Fibroblast of villous mesenchyme (primary cell): Measurements from ENCODE around the gene PTPRN2. TPM values are rescaled to one million over a fixed set of nuclear protein-coding genes. Genes with fewer than 3 reads are reported as not detected.

ENCODE experiments used
- DNase-seq: peaks from one replicate; pipeline ENCODE4 v3.0.0-alpha.2; 2010; ENCODE audit warnings: low read depth
- H3K4me3 ChIP-seq: 2 replicates; pipeline ENCODE4 v1.5.1; 2011; ENCODE audit warnings: low read depth, mild to moderate bottlenecking, low read length
- total RNA-seq: library from RNA; depleted of rRNA; stranded (reverse); fragments of >200 nt; gene quantifications from 2 replicates; pipeline ENCODE4 v1.2.3, GENCODE V29; 2012
- TF ChIP-seq, protein P1 (sequence below): IDR thresholded peaks from 2 replicates; pipeline ENCODE4 v1.5.1; 2012; ENCODE audit warnings: low read depth, mild to moderate bottlenecking, low read length; ENCODE audit not compliant: insufficient read depth

The PTPRN2 gene
- total RNA-seq, 1 donor = not detected

DNA sequence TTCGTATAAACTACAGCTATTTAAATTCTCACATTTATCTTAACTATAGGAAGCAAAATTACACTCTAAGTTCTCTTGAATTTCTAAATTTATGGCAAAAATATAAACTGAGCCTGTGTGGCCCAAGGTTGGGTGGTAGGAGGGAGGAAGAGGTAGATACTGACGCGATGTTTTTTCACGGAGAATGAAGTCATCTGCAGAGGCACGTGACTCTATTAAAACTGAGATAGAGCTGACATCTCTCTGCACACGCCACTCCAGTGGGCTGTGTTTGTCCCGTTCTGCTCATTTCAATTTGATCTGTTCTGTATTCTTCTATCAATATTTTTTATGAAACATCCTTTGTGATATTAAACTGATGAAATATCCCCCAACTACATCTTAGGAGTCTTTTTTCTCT, 964.1 kb downstream of the PTPRN2 start:
- no peak overlapping the region for H3K4me3 ChIP-seq
- TF ChIP-seq, protein P1, sequence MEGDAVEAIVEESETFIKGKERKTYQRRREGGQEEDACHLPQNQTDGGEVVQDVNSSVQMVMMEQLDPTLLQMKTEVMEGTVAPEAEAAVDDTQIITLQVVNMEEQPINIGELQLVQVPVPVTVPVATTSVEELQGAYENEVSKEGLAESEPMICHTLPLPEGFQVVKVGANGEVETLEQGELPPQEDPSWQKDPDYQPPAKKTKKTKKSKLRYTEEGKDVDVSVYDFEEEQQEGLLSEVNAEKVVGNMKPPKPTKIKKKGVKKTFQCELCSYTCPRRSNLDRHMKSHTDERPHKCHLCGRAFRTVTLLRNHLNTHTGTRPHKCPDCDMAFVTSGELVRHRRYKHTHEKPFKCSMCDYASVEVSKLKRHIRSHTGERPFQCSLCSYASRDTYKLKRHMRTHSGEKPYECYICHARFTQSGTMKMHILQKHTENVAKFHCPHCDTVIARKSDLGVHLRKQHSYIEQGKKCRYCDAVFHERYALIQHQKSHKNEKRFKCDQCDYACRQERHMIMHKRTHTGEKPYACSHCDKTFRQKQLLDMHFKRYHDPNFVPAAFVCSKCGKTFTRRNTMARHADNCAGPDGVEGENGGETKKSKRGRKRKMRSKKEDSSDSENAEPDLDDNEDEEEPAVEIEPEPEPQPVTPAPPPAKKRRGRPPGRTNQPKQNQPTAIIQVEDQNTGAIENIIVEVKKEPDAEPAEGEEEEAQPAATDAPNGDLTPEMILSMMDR = no peak
- DNase-seq = no peak

DNA sequence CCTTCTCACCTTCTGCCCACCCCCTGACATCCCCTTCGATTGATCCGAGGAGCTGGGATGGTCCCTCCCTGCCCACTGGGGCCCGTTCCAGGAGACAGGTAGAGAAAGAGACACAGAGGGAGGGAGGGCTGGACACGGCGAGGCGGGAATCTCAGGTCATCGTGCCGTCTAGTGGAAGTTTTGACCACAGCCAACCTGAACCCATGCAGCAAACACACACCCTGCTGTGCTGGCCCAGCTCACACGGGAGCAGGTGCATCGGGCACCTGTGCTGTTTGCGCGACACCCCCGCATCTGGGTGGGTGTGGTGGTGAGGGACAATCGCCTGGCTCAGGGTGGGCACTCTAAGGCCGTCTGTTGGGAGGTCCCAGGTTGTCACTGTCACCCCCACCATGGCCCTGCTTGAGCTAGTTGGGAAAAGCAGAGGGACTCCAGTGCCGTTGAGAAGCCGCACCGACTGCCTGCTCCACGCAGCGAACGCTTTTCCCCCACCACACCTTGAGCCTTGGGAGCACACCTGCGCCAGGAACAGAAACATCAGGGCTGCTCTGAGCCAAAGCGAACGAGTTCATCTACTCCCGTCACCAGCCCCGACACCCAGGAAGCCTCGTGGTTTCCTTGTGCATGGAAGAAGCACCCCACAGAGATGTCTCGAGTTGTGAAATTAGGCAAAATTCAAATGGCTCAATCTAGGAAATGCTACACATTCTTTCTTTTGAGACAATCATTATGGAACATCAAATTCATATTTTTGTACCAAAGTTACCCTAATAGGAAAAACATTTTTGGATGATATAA, 965.0 kb downstream of the PTPRN2 start:
- H3K4me3 ChIP-seq = no peak overlapping the region
- no peak for DNase-seq
- TF ChIP-seq, protein P1 = no peak

DNA sequence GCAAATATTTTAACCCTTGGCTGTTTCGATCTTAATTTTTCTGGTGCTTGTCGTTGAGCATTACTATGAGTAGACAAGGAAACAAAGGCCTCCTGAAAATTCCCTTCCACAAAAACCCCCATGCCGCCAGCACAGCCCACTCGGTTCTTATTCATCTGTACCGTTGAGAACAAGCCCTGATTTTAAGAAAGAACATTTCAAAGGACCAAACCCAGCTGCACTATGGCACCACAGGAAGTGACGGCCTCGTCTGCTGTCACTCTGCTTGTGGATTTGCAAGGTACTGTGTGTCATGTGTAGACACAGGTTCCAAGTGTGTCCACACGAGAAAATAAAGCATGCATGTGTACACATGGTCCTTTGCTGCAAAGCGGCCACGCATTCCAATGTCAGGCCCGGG, 965.6 kb downstream of the PTPRN2 start:
- no peak overlapping the region for H3K4me3 ChIP-seq
- DNase-seq = no peak
- TF ChIP-seq, protein P1 = no peak

DNA sequence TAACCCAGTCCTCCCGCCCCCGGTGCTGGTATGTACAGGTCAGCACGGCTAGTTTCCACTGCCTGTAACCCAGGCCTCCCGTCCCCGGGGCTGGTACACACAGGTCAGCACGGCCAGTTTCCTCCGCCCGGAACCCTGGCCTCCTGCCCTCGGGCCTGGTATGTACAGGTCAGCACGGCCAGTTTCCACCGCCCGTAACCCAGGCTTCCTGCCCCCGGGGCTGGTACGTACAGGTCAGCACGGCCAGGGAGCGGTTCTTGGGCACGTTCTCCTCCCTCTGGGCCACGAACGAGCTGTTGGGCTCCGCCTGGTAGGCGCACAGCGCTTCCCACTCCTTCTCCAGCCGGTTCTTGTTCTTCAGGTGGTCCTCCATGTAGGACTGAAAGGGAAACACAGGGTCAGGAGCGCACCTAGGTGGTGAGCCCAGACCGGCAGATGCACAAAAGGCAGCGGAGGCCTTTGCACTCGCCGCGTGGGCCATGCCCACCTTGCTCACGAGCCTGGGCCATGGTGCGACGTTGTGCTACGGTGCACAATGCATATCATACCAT, 966.4 kb downstream of the PTPRN2 start:
- H3K4me3 ChIP-seq = no peak overlapping the region
- TF ChIP-seq, protein P1 = no peak
- no peak for DNase-seq

DNA sequence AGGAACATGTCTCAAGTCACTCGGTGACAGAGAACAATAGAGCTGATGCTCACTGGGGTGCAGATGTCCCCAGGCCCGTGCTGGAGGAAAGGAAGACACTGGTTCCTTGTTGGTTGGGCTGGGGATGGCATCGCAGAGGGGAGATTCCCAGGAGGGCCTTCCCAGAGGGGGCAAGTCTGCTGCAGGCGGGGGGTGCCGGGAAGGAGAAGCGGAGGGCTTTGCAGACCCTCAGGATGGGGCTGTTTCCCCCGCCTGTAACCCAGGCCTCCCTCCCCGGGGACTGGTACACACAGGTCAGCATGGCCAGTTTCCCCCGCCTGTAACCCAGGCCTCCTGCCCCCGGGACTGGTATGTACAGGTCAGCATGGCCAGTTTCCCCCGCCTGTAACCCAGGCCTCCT, 967.0 kb downstream of the PTPRN2 start:
- no peak for DNase-seq
- TF ChIP-seq, protein P1 = no peak
- H3K4me3 ChIP-seq = no peak overlapping the region

DNA sequence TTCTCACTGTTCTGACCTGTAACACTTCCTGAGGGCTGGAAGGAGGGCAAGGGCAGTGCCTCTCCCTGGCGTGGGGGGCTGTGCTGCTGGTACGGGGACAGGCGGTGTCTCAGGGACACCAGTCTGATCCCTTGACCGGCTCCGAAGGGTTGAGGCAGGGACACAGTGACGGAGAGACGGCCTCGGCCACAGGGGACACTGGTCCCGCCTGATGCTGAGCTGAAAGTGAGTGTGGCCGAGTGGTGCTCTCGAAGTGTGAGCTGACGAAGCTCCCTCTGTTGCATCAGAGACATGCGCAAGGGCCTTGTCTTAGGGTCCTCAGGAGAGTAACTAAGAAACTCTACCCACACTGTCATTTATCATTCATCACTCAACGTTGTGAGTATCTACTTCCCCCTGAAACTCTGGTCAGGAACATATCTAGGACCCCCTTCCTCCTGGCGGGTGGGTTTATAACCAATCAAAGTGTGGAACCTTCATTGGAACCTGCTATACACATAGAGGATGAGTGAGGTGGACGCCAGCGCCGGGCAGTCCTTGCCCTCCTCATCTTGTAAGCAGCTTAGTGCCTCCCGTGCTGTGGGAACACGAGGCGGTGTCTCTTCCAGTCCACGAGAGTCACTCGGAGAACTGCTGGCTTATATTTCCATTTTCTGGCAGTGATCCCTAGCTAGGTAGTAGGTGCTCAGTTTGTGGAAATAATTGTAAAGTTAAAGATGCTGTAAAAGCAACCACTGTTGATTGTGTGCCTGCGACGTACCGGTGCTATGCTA, 967.7 kb downstream of the PTPRN2 start:
- no peak overlapping the region for H3K4me3 ChIP-seq
- no peak for DNase-seq
- TF ChIP-seq, protein P1 = no peak
